ENCODE results near the gene ZDHHC14.

Gene ZDHHC14

GRCh38 chr6:157496534-157497095 is 115.6 kb downstream of the ZDHHC14 start:
- no peak for DNase-seq

- DNase-seq: no peak
Observed at GRCh38 chr6:157497579-157497978, 116.6 kb downstream of the ZDHHC14 start.

- no peak for DNase-seq
Observed at GRCh38 chr6:157498817-157499216, 117.8 kb downstream of the ZDHHC14 start.

- DNase-seq: no peak
Observed at GRCh38 chr6:157500022-157500421, 119.0 kb downstream of the ZDHHC14 start.

GRCh38 chr6:157503018-157503747 is 122.2 kb downstream of the ZDHHC14 start:
- no peak for DNase-seq

DNA sequence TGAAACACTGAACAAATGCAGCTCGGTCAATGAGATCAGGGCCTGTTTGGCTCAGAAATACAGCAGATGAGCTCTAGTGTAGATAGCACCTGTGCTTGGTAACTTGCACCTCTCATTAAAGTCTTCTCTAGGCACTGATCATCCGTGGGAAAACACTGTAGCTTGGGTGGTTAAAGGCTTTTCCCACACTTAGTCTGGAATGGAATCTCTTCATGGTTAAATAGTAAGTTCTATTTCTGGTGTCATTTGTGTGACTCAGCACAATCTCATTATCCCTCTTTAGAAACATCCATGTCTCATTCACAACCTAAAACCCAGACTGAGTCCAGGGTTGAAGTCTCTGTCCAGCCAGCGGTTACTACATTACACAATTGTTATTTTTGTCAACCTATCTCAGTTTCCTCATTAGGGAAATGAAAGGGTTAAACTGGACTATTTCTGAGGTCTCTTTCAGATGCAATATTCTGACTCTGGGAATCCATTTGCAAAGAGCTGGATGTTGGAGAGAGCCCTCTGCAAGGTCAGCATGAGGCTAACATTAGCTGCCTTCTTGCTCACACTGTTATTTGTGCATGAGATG is 125.0 kb downstream of the ZDHHC14 start:
- DNase-seq: no peak

DNA sequence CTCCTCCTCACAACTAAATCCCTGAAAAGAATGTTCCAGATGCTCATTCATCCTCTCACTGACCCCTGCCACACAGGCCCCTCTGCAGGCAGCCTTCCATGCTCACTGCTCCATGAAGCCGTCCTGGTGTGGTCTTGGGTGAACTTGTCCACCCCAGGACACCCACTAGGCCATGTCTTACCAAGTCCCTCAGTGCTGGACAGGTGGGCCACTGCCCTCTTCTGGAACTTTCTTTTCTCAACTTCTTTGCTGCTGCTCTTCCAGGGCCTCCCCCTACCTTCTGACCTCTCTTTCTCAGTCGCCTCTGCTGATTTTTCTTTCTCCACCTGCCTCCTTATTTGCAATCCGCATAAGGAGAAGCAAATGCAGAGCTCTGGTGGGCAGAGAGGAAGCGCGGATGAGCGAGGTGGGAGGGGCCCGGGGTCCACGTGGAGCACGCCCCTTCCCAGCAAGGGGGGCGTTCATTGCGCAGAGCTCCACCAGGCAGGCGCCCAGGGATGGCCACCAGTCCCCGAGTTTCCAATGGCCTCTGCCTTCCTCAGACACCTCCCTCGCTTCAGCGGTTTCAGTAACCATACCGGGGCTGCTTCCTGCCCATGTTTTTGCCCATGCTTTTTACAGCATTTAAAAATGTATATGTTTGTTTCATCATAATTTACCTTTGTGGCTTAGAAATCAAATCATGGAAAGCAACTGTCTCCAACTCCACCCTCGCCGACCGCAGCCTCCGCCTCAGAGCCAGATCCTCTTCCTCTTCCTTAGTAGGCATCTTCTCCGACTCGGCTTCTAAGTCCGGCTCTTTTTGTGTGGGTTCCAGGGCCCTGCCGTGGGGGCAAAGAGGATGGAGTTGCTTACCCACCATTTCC is 129.6 kb downstream of the ZDHHC14 start:
- no peak for DNase-seq

DNA sequence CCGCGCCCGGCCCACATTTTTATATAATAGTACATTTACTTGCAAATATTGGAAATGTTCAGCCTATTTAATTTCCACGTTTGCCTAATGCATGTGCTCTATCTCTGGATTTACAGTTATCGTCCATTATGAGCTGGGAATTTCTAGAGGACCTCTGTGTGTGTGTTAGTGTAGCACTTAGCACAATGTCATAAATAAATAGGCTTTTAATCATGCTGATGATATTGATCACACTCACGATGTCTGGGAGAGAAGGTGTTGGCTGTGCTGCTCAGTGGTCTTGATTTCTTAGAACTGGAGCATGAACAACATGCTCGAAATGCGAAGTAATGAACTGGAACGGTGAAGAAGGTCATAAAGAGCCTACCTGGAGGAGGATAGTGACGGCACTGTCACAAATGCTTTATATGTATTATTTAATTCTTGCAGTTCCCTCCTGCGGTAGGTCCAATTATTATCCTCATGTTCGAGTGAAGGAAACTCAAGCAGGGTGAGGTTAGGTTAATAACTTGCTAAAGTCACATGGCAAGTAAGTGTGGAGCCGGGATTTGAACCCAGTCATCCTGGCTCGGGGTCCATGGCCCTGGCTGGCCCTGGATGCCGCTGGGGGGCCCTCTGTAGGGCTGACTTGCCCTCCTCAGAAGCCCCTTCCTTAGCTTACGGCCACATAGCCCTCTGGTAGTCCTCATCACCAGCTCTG is 130.8 kb downstream of the ZDHHC14 start:
- no peak for DNase-seq

DNA sequence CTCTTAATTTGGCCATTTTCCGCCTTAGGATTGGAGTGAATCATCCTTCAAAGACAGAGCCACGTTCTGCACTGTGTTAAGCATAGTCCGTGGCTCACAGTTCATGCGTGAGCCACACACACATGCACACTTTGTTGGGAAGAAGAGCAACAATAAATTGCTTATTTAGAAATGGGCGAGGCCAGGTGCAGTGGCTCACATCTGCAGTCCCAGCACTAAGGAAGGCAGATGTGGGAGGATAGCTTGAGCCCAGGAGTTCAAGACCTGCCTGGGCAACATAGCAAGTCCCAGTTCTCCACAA is 131.3 kb downstream of the ZDHHC14 start:
- no peak for DNase-seq

DNA sequence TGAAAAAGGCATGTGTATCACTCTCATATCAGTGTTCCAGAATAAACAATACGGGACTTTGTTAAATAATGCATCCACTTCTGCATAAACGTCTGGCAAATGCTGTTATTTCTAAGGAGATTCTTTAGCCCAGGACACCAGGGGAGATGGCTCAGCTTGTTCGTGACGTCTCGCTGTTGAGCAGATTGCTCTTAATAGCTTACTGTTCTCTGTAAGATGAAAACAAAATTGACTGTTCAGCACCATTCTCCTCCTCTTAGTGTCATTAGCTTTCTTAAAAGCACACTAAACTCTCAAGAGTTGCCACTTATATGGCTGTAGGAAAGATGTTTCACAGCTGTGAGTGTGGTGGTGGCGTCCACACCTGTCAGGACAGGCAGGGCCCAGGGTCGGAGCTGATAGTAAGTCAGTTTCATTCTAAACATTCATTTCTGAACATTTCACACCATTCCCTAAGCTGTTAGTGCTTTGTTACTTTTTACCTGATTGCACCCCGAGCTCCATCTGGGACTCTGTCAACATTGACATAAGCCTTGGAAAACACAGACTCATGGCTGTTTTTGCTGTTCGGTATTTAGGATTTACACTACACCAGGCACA is 132.1 kb downstream of the ZDHHC14 start:
- DNase-seq: no peak

GRCh38 chr6:157513619-157514485 is 132.9 kb downstream of the ZDHHC14 start:
- DNase-seq: no peak

- DNase-seq: no peak
Observed at GRCh38 chr6:157514659-157515496, 133.9 kb downstream of the ZDHHC14 start.

DNA sequence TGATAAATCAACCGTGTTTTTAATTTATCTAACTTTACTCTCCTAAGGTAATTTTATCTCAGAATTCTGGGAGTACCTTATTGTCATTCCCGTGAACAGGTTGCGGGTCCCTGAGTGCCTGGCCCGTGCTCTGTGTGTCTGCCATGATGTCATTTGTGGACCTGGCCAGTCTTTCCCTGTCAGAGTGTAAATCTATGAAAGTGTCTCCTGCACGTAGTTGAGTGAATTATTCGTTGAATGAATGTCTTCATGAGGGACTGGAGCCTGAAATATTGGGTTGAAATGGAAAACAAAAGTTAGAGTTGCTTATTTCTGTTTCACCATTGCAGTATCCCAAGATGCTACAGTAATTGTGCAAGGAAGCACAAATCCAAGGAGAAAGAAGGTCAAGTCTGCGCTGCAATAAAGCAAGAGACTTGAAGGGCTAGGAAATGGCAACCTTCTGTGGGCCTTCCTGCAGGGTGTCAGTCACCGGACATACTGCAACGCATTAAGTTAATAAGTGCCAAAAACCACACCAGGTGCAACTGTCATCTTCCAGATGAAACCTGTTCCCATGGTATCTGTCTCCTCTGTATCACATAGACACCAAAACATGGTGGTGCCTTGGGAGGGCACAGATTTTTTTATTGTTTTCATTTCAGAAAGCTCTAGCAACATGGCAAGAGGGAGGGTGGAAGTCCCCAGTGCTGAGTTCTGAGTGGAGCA is 135.5 kb downstream of the ZDHHC14 start:
- DNase-seq: no peak

DNA sequence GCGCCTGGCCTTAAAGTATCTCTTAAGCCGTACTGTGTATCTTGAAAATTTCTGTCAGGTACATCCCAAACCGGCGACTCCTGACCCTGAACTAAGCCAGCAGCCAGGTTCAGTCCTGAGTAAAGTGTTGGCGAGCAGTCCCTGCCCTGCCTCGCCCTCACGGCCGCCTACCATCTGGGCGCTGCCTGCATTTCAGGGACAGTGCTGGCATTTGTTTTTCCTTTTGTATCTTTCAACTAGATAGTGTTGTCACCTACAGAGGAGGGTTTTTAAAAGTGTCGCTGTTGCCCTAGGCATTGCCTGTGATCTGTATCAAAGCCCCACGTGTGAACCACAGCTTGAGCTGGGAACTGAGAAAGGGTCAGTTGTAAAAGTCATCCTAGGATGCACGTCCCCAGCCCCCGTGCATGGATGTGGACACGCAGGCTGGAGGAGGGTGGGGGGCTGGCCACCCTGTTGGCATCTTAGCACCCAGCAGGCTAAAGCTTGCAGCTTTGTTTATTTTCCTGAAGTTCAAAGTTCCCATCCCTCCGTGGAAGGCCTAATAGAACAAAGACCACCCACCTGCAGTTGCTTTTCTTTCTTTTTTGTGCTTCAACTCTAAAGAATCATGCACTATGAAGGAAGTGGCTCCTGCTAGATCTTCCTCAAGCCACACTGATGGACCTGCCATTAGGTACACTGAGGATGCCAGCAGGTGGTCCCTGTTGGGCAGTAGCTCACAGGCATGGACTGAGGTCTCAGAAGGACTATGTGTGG is 136.8 kb downstream of the ZDHHC14 start:
- no peak for DNase-seq

- DNase-seq: no peak
Observed at GRCh38 chr6:157518397-157519250, 137.6 kb downstream of the ZDHHC14 start.

GRCh38 chr6:157519255-157520116 is 138.5 kb downstream of the ZDHHC14 start:
- no peak for DNase-seq

- DNase-seq: no peak
Observed at GRCh38 chr6:157520117-157520406, 139.1 kb downstream of the ZDHHC14 start.

Data from NCI-H446 treated with DMSO at 0.1 percent for 48 hours (cell line).